Adrenal gland (tissue), 12 donors: Measurements from ENCODE around the gene ICA1. TPM values are rescaled to one million over a fixed set of nuclear protein-coding genes. Genes with fewer than 3 reads are reported as not detected.

ENCODE experiments used
- DNase-seq, 7 donors: peaks; one replicate each; pipeline ENCODE4 v3.0.0-alpha.2; 2019 to 2020
- H3K27ac ChIP-seq, 5 donors: fragments of 200-600 bp; sonication (generic) in 4 of 5; 1 replicate in 3 of 5; 2 replicates in 2 of 5; pipeline versions ENCODE4 v1.5.1 to v1.8.0; 2016 to 2020; ENCODE audit warnings: mild to moderate bottlenecking in 1 of 5
- H3K27me3 ChIP-seq: fragments of 200-600 bp; 2 replicates; pipeline ENCODE4 v1.8.0; 2021
- H3K36me3 ChIP-seq, 2 donors: fragments of 200-600 bp; replicated peaks in 1 of 2; 1 replicate in 1 of 2; 2 replicates in 1 of 2; pipeline versions ENCODE4 v1.5.1 to v1.8.0; 2018 to 2022
- H3K4me1 ChIP-seq, 2 donors: fragments of 200-600 bp; replicated peaks in 1 of 2; 1 replicate in 1 of 2; 2 replicates in 1 of 2; pipeline versions ENCODE4 v1.5.1 to v1.8.0; 2018 to 2021
- H3K4me3 ChIP-seq, 4 donors: fragments of 200-600 bp; sonication (generic) in 3 of 4; one replicate each; pipeline ENCODE4 v1.5.1; 2016 to 2018
- H3K9me3 ChIP-seq, 3 donors: fragments of 200-600 bp; sonication (generic) in 1 of 3; replicated peaks in 1 of 3; 1 replicate in 2 of 3; 2 replicates in 1 of 3; pipeline versions ENCODE4 v1.5.1 to v1.8.0; 2016 to 2021
- CTCF ChIP-seq, 6 experiments: fragments of 450-650 bp in 4 of 6; fragments of 200-600 bp in 2 of 6; sonication (generic) in 1 of 6; IDR thresholded peaks; 1 replicate in 5 of 6; 2 replicates in 1 of 6; pipeline versions ENCODE4 v1.5.1 to v1.8.0; 2016 to 2021; ENCODE audit warnings: antibody characterized with exemption in 6 of 6, mild to moderate bottlenecking in 2 of 6, moderate library complexity in 1 of 6
- POLR2A ChIP-seq, 2 donors: fragments of 450-650 bp; IDR thresholded peaks; one replicate each; pipeline ENCODE4 v1.6.1; 2017; ENCODE audit warnings: antibody characterized with exemption in 2 of 2, mild to moderate bottlenecking in 2 of 2, moderate library complexity in 1 of 2
- WGBS, 4 donors: extraction: QIAGEN DNeasy Blood & Tissue Kit in 2 of 4; methylation state at CpG; one replicate each; pipeline versions ENCODE4 v1.1.5 to v1.1.7; 2013 to 2017; 5-methylcytosine and 5-hydroxymethylcytosine counted together
- intact Hi-C, 2 donors: fragments of 100-400 bp; cut with DNase I; formaldehyde crosslinking; loops; one replicate each; pipeline versions ENCODE4 v1.14.1 to v1.15.0; 2022 to 2023
- polyA plus RNA-seq, 3 donors: library from polyadenylated mRNA; stranded (reverse); fragments of 200-250 nt in 2 of 3; fragments of 350-450 nt in 1 of 3; fragmentation: Illumina TruSeq in 1 of 3; extraction: RNeasy Lipid Tissue Mini Kit (QIAGEN cat#74804) in 1 of 3; gene quantifications; one replicate each; pipeline ENCODE4 v1.2.3, GENCODE V29; 2013 to 2014
- total RNA-seq, 9 donors: library from RNA; depleted of rRNA in 4 of 9; stranded (reverse); fragments of >200 nt in 4 of 9; fragments of 120-200 nt in 1 of 9; fragmentation: NEBNext Ultra II Directional in 1 of 9; extraction: Animal tissue kit (Norgen Biotek cat#: 25700) in 1 of 9; gene quantifications; one replicate each; pipeline versions ENCODE4 v1.1.0 to v1.2.4, GENCODE V29; 2013 to 2023
- donor health status: healthy with polysubstance abuse.
- donor health status: Bipolar disorder and iron deficiency.
- donor health status: DM: yes; HTN: yes; CAD: no.
- donor health status: DM: no; HTN: no; CAD: no.
- donor health status: DM: no; HTN: no; CAD: no.
- donor health status: DM: yes; HTN: yes; CAD: no.

The ICA1 gene
- total and polyA plus RNA-seq, 12 donors = 5.0 to 16.1 (median 8.4) TPM; not detected in 1

DNA sequence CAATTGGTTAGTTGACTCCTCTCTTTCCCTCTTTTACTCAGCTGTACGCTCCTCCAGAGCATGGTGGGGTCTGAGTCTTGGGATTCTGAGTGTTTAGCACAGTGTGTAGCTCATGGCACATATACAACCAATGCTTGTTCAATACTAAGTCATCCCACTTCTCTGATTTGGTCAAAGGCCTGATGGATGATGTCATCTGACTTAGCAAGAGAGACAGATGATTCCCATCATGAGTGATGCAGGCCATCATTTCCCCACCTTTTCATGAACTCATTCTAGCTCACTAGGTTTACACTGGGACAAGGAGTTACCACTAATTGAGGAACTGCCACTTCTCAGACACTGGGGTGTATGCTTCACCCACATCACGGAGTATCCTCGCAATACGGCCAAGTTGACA, 3.8 kb downstream of the ICA1 start:
- no peak for TF ChIP-seq POLR2A (IDR thresholded peaks at IDR 0.05)
- no peak for TF ChIP-seq CTCF (IDR thresholded peaks at IDR 0.05)
- Histone ChIP-seq H3K9me3 (no peaks in the 10 kb centered on the region), H3K36me3 (no peaks in the 10 kb centered on the region), H3K4me1 (peaks cover 6 to 16% of the 10 kb centered on the region in 2 donors), H3K27ac (no peak overlapping the region), H3K27me3 (peaks cover 15% of the 10 kb centered on the region), H3K4me3 (no peak overlapping the region)
- WGBS, 4 donors = 96 to 97% (median 96%) methylated on average over 4 of the region's 4 CpGs
- intact Hi-C loops = no loop called here
- no peak for DNase-seq

DNA sequence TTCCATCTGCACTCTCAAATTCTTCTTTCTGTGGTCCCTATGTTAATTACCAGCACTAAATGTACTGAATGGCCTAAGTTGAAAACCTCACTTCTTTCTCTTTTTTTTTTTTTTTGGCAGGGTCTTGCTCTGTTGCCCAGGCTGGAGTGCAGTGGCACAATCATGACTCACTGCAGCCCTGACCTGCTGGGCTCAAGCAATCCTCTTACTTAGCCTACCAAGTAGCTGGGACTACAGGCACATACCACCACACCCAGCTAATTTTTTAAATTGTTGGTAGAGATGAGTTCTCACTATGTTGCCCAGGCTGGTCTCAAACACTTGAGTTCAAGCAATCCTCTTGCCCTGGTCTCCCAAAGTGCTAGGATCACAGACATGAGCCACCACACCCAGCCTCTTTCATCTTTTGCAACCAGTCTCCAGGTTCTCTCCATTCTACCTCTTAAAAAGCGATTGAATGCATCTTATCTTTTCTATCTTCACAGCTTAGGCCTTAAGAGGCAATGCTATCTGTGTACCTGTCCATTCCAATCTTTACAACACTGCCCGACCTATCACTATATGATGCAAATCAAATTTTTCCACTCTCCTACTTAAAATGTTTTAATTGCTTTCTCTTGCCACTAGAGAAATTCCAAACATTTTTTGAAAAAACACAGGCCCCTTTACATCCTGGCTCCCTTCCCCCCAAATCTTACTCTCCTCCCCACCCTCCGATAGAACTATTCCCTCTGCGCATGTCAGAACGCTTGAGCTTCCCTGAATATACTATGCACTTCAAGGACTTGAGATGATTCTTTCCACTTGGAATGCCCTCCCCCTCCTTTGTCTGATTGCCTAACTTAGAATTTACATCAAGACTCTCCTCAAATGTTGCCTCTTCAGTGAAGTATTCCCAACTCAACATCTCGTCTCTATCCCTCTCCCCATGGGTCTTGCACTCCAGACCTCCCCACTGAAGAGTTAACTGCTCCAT, 6.0 kb downstream of the ICA1 start:
- Histone ChIP-seq H3K36me3 (no peaks in the 10 kb centered on the region), H3K27ac (no peak overlapping the region), H3K4me1 (peaks cover 0 to 10% of the 10 kb centered on the region in 2 donors), H3K4me3 (no peak overlapping the region), H3K9me3 (no peaks in the 10 kb centered on the region), H3K27me3 (no peaks in the 10 kb centered on the region)
- no peak for DNase-seq
- intact Hi-C loops = no loop called here
- TF ChIP-seq CTCF (IDR thresholded peaks at IDR 0.05) = no peak
- TF ChIP-seq POLR2A (IDR thresholded peaks at IDR 0.05) = no peak
- 80 to 85% (median 81%) methylated on average over 6 of the region's 6 CpGs for WGBS, 4 donors

DNA sequence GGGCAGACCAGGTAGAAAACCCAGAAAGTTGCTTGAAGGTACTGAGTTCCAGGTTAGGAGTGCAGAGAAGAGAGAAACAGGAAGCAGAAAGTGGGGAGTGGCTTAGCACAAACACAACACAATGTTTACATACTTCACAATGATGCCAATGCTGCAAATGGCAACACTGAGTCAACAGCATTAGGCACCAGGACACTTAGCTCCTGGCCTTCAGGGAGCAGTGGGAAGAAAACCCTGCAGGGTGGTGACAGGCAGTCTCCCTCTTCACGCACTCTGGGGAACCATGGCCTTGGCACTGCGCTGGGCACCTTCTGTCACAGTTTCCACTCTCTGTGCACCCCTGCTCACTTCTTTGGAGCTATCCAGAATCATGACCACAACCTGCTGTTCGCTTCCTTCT, 7.3 kb downstream of the ICA1 start:
- 93 to 95% (median 95%) methylated on average over 3 of the region's 3 CpGs for WGBS, 4 donors
- Histone ChIP-seq H3K27ac (no peak overlapping the region), H3K4me1 (peaks cover 0 to 5% of the 10 kb centered on the region in 2 donors), H3K27me3 (no peaks in the 10 kb centered on the region), H3K9me3 (no peaks in the 10 kb centered on the region), H3K36me3 (no peaks in the 10 kb centered on the region), H3K4me3 (no peak overlapping the region)
- TF ChIP-seq CTCF (IDR thresholded peaks at IDR 0.05) (no peak), POLR2A (IDR thresholded peaks at IDR 0.05) (no peak)
- DNase-seq = no peak
- intact Hi-C loops = no loop called here

DNA sequence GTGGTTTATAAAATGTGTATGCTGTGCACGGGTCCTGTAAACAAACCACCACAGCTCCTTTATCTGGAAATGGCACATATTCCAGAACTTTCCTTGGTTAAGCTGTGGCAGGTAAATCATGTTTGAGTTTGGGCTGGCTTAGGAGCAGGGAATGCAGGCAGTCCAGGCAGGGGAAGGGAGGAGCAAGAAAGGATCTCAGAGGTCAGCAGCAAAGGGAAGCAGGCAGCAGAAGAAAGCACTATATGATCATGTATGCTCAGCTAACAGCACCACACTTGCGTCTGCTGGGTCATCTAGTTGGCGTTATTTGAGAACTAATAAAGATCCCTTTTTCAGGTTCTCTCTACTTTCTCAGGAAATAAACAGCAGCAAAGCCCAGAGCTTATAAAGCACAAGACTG, 7.8 kb downstream of the ICA1 start:
- Histone ChIP-seq H3K4me3 (no peak overlapping the region), H3K4me1 (peaks cover 0 to 5% of the 10 kb centered on the region in 2 donors), H3K36me3 (no peaks in the 10 kb centered on the region), H3K27me3 (no peaks in the 10 kb centered on the region), H3K9me3 (no peaks in the 10 kb centered on the region), H3K27ac (no peak overlapping the region)
- intact Hi-C loops = no loop called here
- DNase-seq = no peak
- TF ChIP-seq CTCF (IDR thresholded peaks at IDR 0.05) = no peak
- no peak for TF ChIP-seq POLR2A (IDR thresholded peaks at IDR 0.05)
- 75 to 89% (median 77%) methylated on average over 3 of the region's 3 CpGs for WGBS, 4 donors
